K562 (cell line): ENCODE measurements around the gene SV2C. TPM values are rescaled to one million over a fixed set of nuclear protein-coding genes. Genes with fewer than 3 reads are reported as not detected.
A peak's percentile ranks its signal among the peaks of the same experiment; 100 is the strongest.

ENCODE experiments used
- ATF1 ChIP-seq, 2 experiments: fragments of 450-650 bp in 1 of 2; IDR thresholded peaks; 2 replicates each; pipeline ENCODE4 v1.6.1; 2016; ENCODE audit warnings: missing compliant biosample characterization in 1 of 2, missing genetic modification characterization in 1 of 2
- BRCA1 ChIP-seq, 2 experiments: fragments of 450-650 bp in 1 of 2; sonication (generic) in 1 of 2; formaldehyde crosslinking in 1 of 2; IDR thresholded peaks; 2 replicates each; pipeline versions ENCODE4 v1.5.0 to v1.6.1; 2017 to 2020; ENCODE audit warnings: mild to moderate bottlenecking in 1 of 2, missing genetic modification reagents in 1 of 2
- COPS2 ChIP-seq: fragments of 450-650 bp; conservative IDR thresholded peaks from 2 replicates; pipeline ENCODE4 v1.6.1; 2016; ENCODE audit warnings: mild to moderate bottlenecking, moderate library complexity
- FOXP1 ChIP-seq: sonication (generic); formaldehyde crosslinking; IDR thresholded peaks from 2 replicates; pipeline ENCODE4 v1.8.0; 2022; ENCODE audit warnings: mild to moderate bottlenecking, missing genetic modification reagents
- HBP1 ChIP-seq: fragments of 450-650 bp; formaldehyde crosslinking; IDR thresholded peaks from 2 replicates; pipeline ENCODE4 v1.4.0; 2022; ENCODE audit warnings: missing genetic modification characterization
- HDAC2 ChIP-seq: fragments of 450-650 bp; IDR thresholded peaks from 2 replicates; pipeline ENCODE4 v1.6.1; 2016; ENCODE audit warnings: mild to moderate bottlenecking
- NKRF ChIP-seq: fragments of 450-650 bp; IDR thresholded peaks from 2 replicates; pipeline ENCODE4 v1.6.1; 2016; ENCODE audit warnings: borderline replicate concordance
- PREB ChIP-seq: sonication (generic); formaldehyde crosslinking; IDR thresholded peaks from 2 replicates; pipeline ENCODE4 v1.8.1; 2023; ENCODE audit warnings: mild to moderate bottlenecking, missing genetic modification reagents
- RBFOX2 ChIP-seq: fragments of 200-400 bp; formaldehyde crosslinking; IDR thresholded peaks from 2 replicates; pipeline ENCODE4 v1.6.1; 2017; ENCODE audit warnings: low read depth, mild to moderate bottlenecking, low read length, moderate library complexity
- RBM15 ChIP-seq: fragments of 200-400 bp; formaldehyde crosslinking; IDR thresholded peaks from 2 replicates; pipeline ENCODE4 v1.6.1; 2018; ENCODE audit warnings: mild to moderate bottlenecking, low read length, moderate library complexity; ENCODE audit not compliant: insufficient read depth
- TFAP4 ChIP-seq: sonication (generic); formaldehyde crosslinking; IDR thresholded peaks from 2 replicates; pipeline ENCODE4 v1.8.0; 2022; ENCODE audit warnings: missing genetic modification reagents, mild to moderate bottlenecking, moderate library complexity, borderline replicate concordance
- TSHZ1 ChIP-seq: fragments of 250-450 bp; sonication (Bioruptor Pico); IDR thresholded peaks from 2 replicates; pipeline ENCODE4 v1.4.0; 2020; ENCODE audit warnings: mild to moderate bottlenecking, moderate library complexity
- ZBED1 ChIP-seq: IDR thresholded peaks from 2 replicates; pipeline ENCODE4 v1.6.1; 2014
- ZFPM2 ChIP-seq: fragments of 250-450 bp; sonication (Bioruptor Pico); IDR thresholded peaks from 2 replicates; pipeline ENCODE4 v1.5.1; 2022; ENCODE audit warnings: mild to moderate bottlenecking
- ZNF41 ChIP-seq: fragments of 250-450 bp; sonication (Bioruptor Pico); conservative IDR thresholded peaks from 2 replicates; pipeline ENCODE4 v1.4.0; 2020; ENCODE audit warnings: mild to moderate bottlenecking
- polyA plus RNA-seq, 8 experiments: library from polyadenylated mRNA; depleted of rRNA in 4 of 8; stranded (reverse) in 5 of 8; unstranded in 3 of 8; fragments of >200 nt; fragmentation: Nextera tagmentation in 2 of 8; fragmentation: Illumina TruSeq in 1 of 8; extraction: Ambion mirVana in 2 of 8; extraction: Trizol in 1 of 8; gene quantifications; 2 replicates each; pipeline versions ENCODE4 v1.2.1 to v1.2.3, GENCODE V29; 2011 to 2014; ENCODE audit warnings: inconsistent platforms in 1 of 8, missing spikeins in 1 of 8
- total RNA-seq, 7 experiments: library from RNA; depleted of rRNA in 6 of 7; stranded (reverse); fragments of >200 nt in 6 of 7; fragmentation: Illumina TruSeq in 2 of 7; extraction: Trizol in 2 of 7; gene quantifications; 2 replicates each; pipeline versions ENCODE4 v1.2.1 to v1.2.3, GENCODE V29; 2011 to 2021; ENCODE audit warnings: low replicate concordance in 1 of 7
- TF ChIP-seq, protein P1 (sequence below): fragments of 200-400 bp; formaldehyde crosslinking; IDR thresholded peaks from 2 replicates; pipeline ENCODE4 v1.6.1; 2017; ENCODE audit warnings: mild to moderate bottlenecking, low read depth, low read length, moderate library complexity

SV2C gene
- total and polyA plus RNA-seq, 9 of the 15 experiments (the other 6 are each of a cell fraction or from before 2014, with no cell fraction given): 0.05 TPM; not detected in 8

DNA sequence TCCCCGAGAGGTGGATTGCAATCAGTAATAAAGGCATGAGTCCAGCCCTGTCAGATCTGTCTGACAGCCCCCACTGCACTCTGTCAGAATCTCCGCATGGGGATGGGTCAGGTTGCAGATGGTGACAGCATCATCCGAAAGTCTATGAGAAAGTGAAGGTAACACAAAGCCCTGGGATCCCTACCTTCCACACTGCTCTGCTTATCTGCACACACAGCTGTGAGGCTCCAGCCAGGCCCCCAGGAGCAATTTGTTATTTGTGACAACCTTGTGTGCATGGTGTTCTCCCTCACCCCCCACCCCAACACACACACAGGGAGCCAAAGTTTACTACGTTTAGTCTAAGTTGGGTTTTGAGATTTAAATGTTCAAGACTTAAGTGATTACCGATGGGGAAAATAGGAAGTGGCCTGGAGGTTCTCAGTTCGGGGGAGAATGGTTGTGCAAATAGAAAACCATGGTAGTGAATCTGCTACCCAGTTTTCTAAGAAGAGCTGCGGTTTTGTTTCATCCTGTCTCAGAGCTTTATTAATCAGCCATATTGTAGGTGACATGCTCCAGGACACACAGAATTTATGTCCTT, 92.7 kb downstream of the SV2C start (continued):
- TF ChIP-seq TSHZ1 (CRISPR knock-in tag) (no peak), NKRF (no peak), HBP1 (no peak), COPS2 (no peak), ZNF41 (CRISPR knock-in tag) (no peak), ZFPM2 (CRISPR knock-in tag) (no peak), TFAP4 (CRISPR knock-in tag) (peak; percentile 88; the same call in 1 of the 2 replicates), FOXP1 (CRISPR knock-in tag) (no peak), RBM15 (no peak), HDAC2 (peak; percentile 52; the same call in 1 of the 2 replicates), ATF1 (CRISPR knock-in tag; IDR thresholded peaks at IDR 0.05) (no peak), ATF1 (tag; IDR thresholded peaks at IDR 0.05) (no peak), ZBED1 (no peak), PREB (CRISPR knock-in tag) (no peak), BRCA1 (IDR thresholded peaks at IDR 0.05) (no peak), BRCA1 (CRISPR knock-in tag; IDR thresholded peaks at IDR 0.05) (no peak), RBFOX2 (0 out of 2 replicates have a peak, but pooled peaks have one; percentile 26)
- TF ChIP-seq, protein P1, sequence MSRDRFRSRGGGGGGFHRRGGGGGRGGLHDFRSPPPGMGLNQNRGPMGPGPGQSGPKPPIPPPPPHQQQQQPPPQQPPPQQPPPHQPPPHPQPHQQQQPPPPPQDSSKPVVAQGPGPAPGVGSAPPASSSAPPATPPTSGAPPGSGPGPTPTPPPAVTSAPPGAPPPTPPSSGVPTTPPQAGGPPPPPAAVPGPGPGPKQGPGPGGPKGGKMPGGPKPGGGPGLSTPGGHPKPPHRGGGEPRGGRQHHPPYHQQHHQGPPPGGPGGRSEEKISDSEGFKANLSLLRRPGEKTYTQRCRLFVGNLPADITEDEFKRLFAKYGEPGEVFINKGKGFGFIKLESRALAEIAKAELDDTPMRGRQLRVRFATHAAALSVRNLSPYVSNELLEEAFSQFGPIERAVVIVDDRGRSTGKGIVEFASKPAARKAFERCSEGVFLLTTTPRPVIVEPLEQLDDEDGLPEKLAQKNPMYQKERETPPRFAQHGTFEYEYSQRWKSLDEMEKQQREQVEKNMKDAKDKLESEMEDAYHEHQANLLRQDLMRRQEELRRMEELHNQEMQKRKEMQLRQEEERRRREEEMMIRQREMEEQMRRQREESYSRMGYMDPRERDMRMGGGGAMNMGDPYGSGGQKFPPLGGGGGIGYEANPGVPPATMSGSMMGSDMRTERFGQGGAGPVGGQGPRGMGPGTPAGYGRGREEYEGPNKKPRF: no peak
